B cell (primary cell): Measurements from ENCODE around the gene DOCK7.

Source experiments
- EZH2 ChIP-seq: IDR thresholded peaks from 2 replicates; pipeline ENCODE4 v1.6.1; 2012; ENCODE audit warnings: borderline replicate concordance, low read depth, mild to moderate bottlenecking, moderate library complexity, low read length; ENCODE audit not compliant: insufficient read depth, poor library complexity, severe bottlenecking
- TF ChIP-seq, protein P1 (sequence below): fragments of 200-600 bp; IDR thresholded peaks from one replicate; pipeline ENCODE4 v1.8.0; 2022; ENCODE audit warnings: antibody characterized with exemption, mild to moderate bottlenecking

DNA sequence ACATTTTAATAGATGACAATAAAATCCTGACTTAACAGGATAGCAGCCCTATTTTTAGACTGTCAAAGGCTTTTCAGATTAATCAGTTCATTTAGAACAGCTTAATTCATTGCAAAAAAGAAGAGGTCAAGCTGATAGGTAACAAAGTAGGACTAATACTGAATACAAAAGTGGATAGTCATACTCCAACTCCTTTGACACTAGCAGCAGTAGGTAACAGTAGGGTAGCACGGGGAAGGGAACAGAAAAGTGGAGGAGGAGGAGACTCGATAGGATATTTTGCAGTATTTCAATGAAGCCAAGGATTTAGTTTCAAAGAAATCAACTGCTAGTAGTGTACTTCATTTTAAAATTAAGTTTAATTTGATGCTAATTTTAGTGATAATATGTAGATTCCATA lies 200.2 kb downstream of the DOCK7 start:
- TF ChIP-seq, protein P1, sequence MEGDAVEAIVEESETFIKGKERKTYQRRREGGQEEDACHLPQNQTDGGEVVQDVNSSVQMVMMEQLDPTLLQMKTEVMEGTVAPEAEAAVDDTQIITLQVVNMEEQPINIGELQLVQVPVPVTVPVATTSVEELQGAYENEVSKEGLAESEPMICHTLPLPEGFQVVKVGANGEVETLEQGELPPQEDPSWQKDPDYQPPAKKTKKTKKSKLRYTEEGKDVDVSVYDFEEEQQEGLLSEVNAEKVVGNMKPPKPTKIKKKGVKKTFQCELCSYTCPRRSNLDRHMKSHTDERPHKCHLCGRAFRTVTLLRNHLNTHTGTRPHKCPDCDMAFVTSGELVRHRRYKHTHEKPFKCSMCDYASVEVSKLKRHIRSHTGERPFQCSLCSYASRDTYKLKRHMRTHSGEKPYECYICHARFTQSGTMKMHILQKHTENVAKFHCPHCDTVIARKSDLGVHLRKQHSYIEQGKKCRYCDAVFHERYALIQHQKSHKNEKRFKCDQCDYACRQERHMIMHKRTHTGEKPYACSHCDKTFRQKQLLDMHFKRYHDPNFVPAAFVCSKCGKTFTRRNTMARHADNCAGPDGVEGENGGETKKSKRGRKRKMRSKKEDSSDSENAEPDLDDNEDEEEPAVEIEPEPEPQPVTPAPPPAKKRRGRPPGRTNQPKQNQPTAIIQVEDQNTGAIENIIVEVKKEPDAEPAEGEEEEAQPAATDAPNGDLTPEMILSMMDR: no peak
- TF ChIP-seq EZH2: no peak
